Neural cell (in vitro differentiated cells): Measurements from ENCODE around the gene GINS1. TPM values are rescaled to one million over a fixed set of nuclear protein-coding genes. Genes with fewer than 3 reads are reported as not detected.

Source experiments
- H2AFZ ChIP-seq: fragments of 200-600, 300-800 bp; sonication (generic), shearing (Covaris generic); 2 replicates; pipeline ENCODE4 v1.6.0; 2014; ENCODE audit warnings: low read depth, mild to moderate bottlenecking, antibody characterized with exemption, low read length, moderate library complexity
- H3F3A ChIP-seq: fragments of 200-600 bp; shearing (Covaris generic); 2 replicates; pipeline ENCODE4 v1.6.1; 2016; ENCODE audit warnings: mild to moderate bottlenecking, moderate library complexity, mixed read lengths, antibody characterized with exemption, low read length; ENCODE audit not compliant: insufficient read depth, poor library complexity, severe bottlenecking
- H3K27ac ChIP-seq: fragments of 200-600, 300-800 bp; sonication (generic), shearing (Covaris generic); 2 replicates; pipeline ENCODE4 v1.5.1; 2014; ENCODE audit warnings: mild to moderate bottlenecking, low read length, moderate library complexity
- H3K27me3 ChIP-seq: fragments of 300-800, 200-600 bp; sonication (generic), shearing (Covaris generic); 2 replicates; pipeline ENCODE4 v1.6.0; 2014; ENCODE audit warnings: mild to moderate bottlenecking, low read depth, low read length, moderate library complexity; ENCODE audit not compliant: insufficient read depth
- H3K36me3 ChIP-seq: fragments of 300-800, 200-600 bp; sonication (generic), shearing (Covaris generic); 2 replicates; pipeline ENCODE4 v1.5.1; 2014; ENCODE audit warnings: mild to moderate bottlenecking, antibody characterized with exemption, low read length, moderate library complexity; ENCODE audit not compliant: insufficient read depth
- H3K4me2 ChIP-seq: fragments of 300-800, 200-600 bp; sonication (generic), shearing (Covaris generic); 2 replicates; pipeline ENCODE4 v1.6.0; 2014; ENCODE audit warnings: mild to moderate bottlenecking, low read length
- H3K4me3 ChIP-seq: fragments of 300-800, 200-600 bp; sonication (generic), shearing (Covaris generic); 2 replicates; pipeline ENCODE4 v1.5.1; 2014; ENCODE audit warnings: mild to moderate bottlenecking, low read length, moderate library complexity
- H3K79me2 ChIP-seq: fragments of 200-600 bp; shearing (Covaris generic); replicated peaks from 2 replicates; pipeline ENCODE4 v1.6.0; 2014; ENCODE audit warnings: mild to moderate bottlenecking, low read length, moderate library complexity; ENCODE audit not compliant: insufficient read depth
- H3K9ac ChIP-seq: fragments of 300-800, 200-600 bp; sonication (generic), shearing (Covaris generic); 2 replicates; pipeline ENCODE4 v1.6.1; 2016; ENCODE audit warnings: mild to moderate bottlenecking, low read length, mixed read lengths
- H3K9me2 ChIP-seq: fragments of 200-600 bp; shearing (Covaris generic); 2 replicates; pipeline ENCODE4 v1.6.1; 2016; ENCODE audit warnings: mild to moderate bottlenecking, low read length, mixed read lengths; ENCODE audit not compliant: insufficient read depth
- H3K9me3 ChIP-seq: fragments of 200-600, 300-800 bp; sonication (generic), shearing (Covaris generic); 2 replicates; pipeline ENCODE4 v1.6.1; 2016; ENCODE audit warnings: mild to moderate bottlenecking, mixed run types, low read length, moderate library complexity, mixed read lengths
- H4K20me1 ChIP-seq: fragments of 200-600 bp; shearing (Covaris generic); 2 replicates; pipeline ENCODE4 v1.6.1; 2016; ENCODE audit warnings: mild to moderate bottlenecking, mixed run types; ENCODE audit not compliant: insufficient read depth
- CTCF ChIP-seq: fragments of 450-650 bp; IDR thresholded peaks from 2 replicates; pipeline ENCODE4 v1.5.1; 2014; ENCODE audit warnings: antibody characterized with exemption, mild to moderate bottlenecking, moderate library complexity; ENCODE audit not compliant: poor library complexity, severe bottlenecking
- EP300 ChIP-seq: fragments of 450-650 bp; conservative IDR thresholded peaks from 2 replicates; pipeline ENCODE4 v1.6.1; 2014; ENCODE audit warnings: antibody characterized with exemption, mild to moderate bottlenecking, moderate library complexity; ENCODE audit not compliant: poor library complexity, severe bottlenecking
- EZH2 ChIP-seq: fragments of 200-600, 300-800 bp; shearing (Covaris generic), sonication (generic); IDR thresholded peaks from 2 replicates; pipeline ENCODE4 v1.6.1; 2014; ENCODE audit warnings: antibody characterized with exemption, low read length, borderline replicate concordance, mild to moderate bottlenecking; ENCODE audit not compliant: insufficient read depth, poor library complexity, severe bottlenecking
- MXI1 ChIP-seq: fragments of 450-650 bp; conservative IDR thresholded peaks from 2 replicates; pipeline ENCODE4 v1.6.1; 2014; ENCODE audit warnings: antibody characterized with exemption, mild to moderate bottlenecking; ENCODE audit not compliant: poor library complexity, severe bottlenecking
- POLR2AphosphoS5 ChIP-seq: IDR thresholded peaks from 2 replicates; pipeline ENCODE4 v1.6.1; 2012
- RAD21 ChIP-seq: fragments of 450-650 bp; conservative IDR thresholded peaks from 2 replicates; pipeline ENCODE4 v1.6.1; 2014; ENCODE audit warnings: antibody characterized with exemption, mild to moderate bottlenecking, moderate library complexity
- REST ChIP-seq: IDR thresholded peaks from 2 replicates; pipeline ENCODE4 v1.6.1; 2012; ENCODE audit warnings: borderline replicate concordance
- SMC3 ChIP-seq: fragments of 450-650 bp; conservative IDR thresholded peaks from 2 replicates; pipeline ENCODE4 v1.6.1; 2014; ENCODE audit warnings: antibody characterized with exemption, mild to moderate bottlenecking, moderate library complexity; ENCODE audit not compliant: poor library complexity
- TAF1 ChIP-seq: IDR thresholded peaks from 2 replicates; pipeline ENCODE4 v1.6.1; 2012; ENCODE audit warnings: low read depth
- polyA plus RNA-seq: library from polyadenylated mRNA; depleted of rRNA; stranded (reverse); fragments of >200 nt; gene quantifications from 2 replicates; pipeline ENCODE4 v1.2.3, GENCODE V29; 2014

Gene GINS1
- polyA plus RNA-seq, 1 donor from 2014 or later = 4.5 TPM

- Histone ChIP-seq H3K9me2 (no peaks in the 10 kb centered on the region), H3K36me3 (no peaks in the 10 kb centered on the region), H4K20me1 (no peaks in the 10 kb centered on the region), H3K27ac (no peak overlapping the region), H3K79me2 (no peaks in the 10 kb centered on the region), H3K27me3 (no peaks in the 10 kb centered on the region), H3K4me2 (no peak overlapping the region), H3F3A (no peaks in the 10 kb centered on the region), H3K9ac (no peak overlapping the region), H3K9me3 (no peaks in the 10 kb centered on the region), H2AFZ (no peak overlapping the region), H3K4me3 (no peak overlapping the region)
- TF ChIP-seq TAF1 (no peak), CTCF (no peak), SMC3 (no peak), EP300 (no peak), RAD21 (no peak), REST (no peak), MXI1 (no peak), POLR2AphosphoS5 (no peak), EZH2 (no peak)
Measured at GRCh38 chr20:25483431-25484132, 76.1 kb downstream of the GINS1 start.

GRCh38 chr20:25484224-25484846 is 76.9 kb downstream of the GINS1 start:
- Histone ChIP-seq H3K27me3 (no peaks in the 10 kb centered on the region), H3K9me3 (no peaks in the 10 kb centered on the region), H3F3A (no peaks in the 10 kb centered on the region), H3K4me2 (no peak overlapping the region), H3K9me2 (no peaks in the 10 kb centered on the region), H4K20me1 (no peaks in the 10 kb centered on the region), H3K36me3 (no peaks in the 10 kb centered on the region), H3K9ac (no peak overlapping the region), H2AFZ (no peak overlapping the region), H3K27ac (no peak overlapping the region), H3K79me2 (no peaks in the 10 kb centered on the region), H3K4me3 (no peak overlapping the region)
- TF ChIP-seq CTCF (no peak), EP300 (no peak), SMC3 (no peak), TAF1 (no peak), EZH2 (no peak), RAD21 (no peak), POLR2AphosphoS5 (no peak), MXI1 (no peak), REST (no peak)
